NCI-H2107 treated with DMSO at 0.1 percent for 48 hours (cell line): ENCODE results near the gene METTL18.
A peak's percentile ranks its signal among the peaks of the same experiment; 100 is the strongest.
"Not testable (repeated sequence)": the region's sequence is repeated elsewhere in the genome, so short reads cannot be mapped to it uniquely, and the experiment has no call there.

ENCODE experiments used
- DNase-seq: peaks from one replicate; lab custom pipeline; 2025; ENCODE audit not compliant: unreplicated experiment; lab: John Stamatoyannopoulos, UW

METTL18 gene

DNA sequence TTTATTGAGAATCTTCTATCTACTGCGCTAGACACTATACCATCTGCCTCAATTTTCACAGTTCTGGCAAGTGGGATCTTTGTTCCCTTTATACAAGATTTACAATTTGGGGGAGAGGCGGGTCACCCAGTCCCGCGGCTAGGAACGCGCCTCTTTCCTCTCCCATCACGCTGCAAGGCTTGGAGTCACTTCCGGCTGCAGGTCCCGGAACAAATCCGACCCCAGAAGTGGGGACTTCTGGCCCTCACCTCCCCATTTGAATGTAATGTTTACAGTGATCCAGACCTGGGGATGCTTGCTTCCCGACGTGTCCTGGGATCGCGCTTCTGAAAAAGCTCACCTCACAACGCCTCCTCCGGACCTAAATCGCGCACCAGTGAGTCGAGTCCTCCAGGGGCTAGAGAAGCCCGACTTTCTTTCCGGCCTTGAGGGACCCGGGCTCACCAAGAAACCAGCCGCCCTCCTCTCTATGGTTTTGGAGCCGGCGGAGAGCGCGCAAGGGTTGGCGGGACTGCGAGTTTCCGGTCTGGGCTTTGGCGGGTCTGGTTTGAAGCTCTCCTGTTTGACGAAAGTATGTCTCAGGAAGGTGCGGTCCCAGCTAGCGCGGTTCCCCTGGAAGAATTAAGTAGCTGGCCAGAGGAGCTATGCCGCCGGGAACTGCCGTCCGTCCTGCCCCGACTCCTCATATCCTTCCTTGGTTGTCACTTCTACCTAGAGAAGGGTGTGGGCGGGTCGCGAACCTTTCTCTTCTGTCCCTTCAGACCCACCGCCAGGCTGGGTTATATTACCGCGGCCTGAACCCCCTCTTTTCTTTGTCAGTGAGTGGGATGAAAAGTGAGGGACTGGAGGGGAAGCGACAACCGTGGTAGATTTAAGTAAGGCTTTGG, at the start of gene METTL18:
TSS of gene METTL18 (minus strand) at position 378 of the 887 bp plus-strand sequence. CDS start 1,212 bp downstream, outside the sequence.
- peak; percentile 94 for DNase-seq

DNA sequence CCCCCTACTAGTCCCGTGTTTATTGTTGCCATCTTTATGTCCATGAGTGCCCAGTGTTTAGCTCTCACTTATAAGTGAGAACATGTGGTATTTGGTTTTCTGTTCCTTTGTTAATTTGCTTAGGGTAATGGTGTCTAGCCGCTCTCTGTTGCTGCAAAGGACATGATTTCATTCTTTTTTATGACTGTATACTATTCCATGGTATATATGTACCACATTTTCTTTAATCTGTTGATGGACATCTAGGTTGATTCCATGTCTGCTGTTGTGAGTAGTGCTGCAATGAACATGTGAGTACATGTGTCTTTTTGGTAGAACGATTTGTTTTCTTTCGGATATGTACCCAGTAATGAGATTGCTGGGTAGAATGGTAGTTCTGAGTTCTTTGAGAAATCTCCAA, 44.2 kb upstream of the METTL18 start:
- no peak for DNase-seq

DNA sequence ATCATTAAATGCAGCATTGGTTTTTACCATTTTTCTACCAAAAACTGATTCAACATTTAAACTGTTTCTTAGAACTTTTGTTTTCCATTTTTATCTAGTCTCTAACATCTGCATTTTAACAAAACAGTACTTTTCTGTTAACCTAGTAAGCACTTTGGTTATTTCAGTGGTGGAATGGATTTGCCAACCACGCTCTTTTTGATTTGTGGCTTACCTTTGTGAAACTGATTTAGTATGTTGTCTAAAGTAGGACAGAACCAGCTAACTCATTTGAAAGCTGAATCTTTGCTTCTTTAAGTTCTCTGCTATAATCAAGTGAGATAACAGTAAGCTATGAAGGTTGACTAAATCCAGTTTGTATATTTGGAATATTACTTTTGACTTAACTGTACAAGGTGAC, 41.5 kb upstream of the METTL18 start:
- no peak for DNase-seq

DNA sequence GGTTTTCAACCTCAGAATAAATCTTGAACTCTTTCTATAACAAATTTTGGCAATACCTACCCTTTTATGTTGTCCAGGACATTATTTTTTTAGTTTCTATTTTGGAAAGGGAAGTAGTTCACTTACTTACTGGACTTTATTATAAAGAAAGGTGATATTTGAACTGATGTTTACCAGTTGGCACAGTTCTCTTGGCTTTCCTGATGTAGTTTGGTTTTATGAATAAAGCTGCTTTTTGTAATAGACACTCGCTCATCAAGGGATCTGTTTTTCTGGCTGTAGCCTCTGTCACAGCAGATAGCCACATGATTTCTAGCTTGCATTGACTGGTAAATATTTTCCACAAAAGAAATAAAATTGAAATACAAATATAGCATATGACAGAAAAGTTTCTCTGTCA, 40.9 kb upstream of the METTL18 start:
- no peak for DNase-seq

DNA sequence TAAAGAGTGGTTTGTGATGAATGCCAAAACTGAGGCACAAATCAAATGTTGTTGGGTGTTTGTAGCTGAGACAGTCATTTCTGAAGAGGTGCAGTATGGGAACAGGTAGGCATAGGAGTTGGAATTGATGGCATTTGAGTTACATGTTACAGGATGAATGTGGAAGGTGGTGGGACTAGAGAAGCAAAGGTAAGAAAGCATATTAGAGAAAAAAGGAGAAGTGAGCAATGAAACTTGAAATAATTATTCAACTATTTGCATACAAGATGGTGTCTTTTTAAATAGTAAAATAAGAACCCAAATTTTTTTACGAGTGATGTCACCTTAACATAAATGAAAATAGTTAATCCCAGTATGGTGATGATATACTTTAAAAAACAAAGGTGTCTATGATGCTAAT, 40.2 kb upstream of the METTL18 start:
- no peak for DNase-seq

DNA sequence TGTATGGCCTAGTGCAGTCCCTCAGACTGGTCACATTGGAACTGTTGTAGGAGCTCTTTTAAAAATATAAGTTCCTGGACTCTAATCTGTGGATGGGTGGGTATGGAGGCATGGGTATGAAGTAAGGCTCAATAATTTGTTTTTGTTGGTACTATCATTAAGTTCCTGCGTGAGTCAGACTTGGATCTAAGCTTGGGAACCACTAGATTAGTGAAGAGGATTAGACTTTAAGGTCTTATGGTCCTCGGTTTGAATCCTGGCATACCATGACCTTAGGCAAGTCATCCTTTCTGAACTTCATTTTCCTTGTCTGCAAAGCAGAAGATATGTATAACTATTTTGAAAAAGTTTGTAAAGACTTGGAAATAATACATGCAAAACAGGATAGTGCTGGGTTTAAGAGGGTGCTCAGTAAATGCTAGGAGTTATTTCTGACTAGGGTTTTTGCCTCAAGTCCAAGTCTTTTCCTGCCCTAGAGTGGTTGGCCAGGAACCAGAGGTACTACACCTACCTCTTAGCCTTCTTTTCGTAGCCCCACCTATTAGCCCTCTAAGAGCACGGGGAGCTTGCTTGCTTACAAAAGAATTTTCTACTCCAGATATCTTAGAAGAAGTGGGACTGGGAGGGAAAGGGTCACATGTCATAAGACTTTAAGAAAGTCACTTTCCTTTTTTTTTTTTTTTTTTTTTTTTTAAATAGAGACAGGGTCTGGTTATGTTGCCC, 38.6 kb upstream of the METTL18 start:
- DNase-seq = no peak

DNA sequence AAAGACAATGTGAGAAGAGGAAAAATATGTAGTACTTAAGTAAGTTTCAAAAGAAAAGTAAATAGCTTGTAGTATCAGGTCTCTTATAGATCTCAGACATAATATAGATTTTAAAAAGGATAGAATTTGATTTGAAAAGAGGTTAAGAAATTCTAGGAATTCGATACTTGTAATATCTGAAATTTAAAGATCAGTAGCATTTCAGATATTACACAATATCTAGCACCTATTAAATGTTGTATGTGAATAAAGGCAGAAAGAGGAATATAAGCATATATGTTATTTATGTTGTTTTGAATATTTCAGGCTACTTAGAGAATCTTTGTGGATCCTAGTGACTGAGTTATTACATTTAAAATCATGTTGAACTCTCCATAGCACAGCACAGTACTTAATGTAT, 35.0 kb upstream of the METTL18 start:
- no peak for DNase-seq

DNA sequence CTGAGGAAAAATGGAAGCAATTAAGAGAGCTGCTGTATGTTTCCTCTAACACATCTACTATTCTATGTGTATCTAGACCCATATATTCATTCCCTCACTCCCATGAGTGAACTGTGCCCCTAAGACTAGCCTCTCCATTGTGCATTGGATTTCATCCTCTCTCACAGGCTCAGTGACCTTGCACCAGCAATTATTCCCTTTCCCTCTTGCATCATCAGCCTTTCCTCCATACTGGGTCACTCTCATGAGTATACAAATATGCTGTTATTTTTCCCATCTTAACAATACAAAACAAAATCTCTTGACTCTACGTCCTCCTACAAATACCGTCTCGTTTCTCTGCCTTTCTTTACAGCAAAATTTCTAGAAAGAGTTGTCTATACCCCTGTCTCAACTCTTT, 29.4 kb upstream of the METTL18 start:
- no peak for DNase-seq

DNA sequence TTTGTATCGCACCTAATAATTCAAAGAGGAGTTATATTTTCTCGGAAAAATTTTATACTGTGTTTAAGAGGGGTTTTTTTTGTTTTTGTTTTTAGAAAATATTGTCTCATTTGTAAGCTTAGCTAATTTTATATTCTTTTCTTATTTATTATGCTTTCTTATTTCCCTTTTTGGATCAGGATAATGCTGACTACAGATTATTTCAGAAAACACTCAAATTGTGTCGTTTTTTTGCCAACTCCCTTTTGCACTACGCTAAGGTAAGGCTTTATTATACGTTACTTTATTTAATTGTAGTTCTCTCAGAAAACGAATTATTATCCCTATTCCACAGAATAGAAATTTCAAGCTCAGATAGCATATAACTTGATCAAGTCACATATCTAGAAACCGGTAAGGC, 26.8 kb upstream of the METTL18 start:
- no peak for DNase-seq

DNA sequence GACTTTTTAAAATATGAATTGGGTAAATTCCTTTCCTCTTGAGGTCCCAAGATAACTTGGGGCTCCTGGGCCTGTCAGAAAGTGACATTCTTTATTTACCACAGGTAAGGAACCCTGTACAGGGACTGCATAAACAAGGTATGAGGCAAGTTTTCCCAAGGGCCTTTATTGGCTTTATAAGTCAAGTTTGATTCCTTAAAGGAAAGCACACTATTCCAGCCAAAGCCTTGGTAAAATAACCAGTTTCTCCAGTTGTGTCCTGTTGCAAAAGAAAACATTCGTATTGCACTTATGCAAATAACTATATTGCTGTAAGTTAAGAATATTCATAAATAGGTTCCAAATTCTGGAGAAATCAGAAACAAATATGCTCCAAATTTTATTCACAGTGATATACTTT, 21.9 kb upstream of the METTL18 start:
- DNase-seq = no peak

DNA sequence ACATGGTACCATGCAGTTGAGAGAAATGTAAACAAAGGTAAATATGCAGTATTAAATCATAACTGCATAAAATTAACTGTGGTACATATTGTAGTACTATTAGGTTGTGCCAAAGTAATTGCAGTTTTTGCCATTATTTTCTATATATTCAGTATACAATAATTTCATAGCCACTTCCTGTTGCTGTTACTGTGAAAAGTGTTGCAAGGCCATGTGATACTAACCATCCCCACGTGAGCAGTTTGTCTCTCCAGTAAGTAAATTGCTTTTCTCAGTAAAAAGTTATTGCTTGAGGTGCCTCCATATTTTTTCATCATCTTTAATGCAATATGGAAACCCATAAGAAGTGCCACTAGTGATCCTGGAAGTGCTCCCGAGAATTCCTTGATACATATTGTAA, 19.6 kb upstream of the METTL18 start:
- DNase-seq = no peak

DNA sequence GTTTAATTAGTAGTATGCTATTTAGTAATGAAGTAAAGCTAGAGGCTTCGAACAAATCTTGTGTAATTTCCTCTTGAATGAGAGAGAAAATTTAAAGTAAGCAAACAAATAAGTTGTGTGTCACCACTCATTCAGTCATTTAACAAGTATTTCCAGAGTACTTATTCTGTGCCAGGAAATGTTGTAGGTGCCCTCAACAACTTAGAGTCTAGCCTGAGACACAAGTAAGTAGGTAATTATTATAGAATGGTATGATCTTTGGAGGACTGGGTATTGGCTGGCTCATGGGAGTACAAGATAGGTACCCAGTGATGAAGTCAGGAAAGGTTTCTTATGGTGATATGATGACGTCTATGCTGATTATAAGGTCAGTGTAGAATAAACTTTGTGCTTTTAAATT, 17.4 kb upstream of the METTL18 start:
- DNase-seq = no peak

DNA sequence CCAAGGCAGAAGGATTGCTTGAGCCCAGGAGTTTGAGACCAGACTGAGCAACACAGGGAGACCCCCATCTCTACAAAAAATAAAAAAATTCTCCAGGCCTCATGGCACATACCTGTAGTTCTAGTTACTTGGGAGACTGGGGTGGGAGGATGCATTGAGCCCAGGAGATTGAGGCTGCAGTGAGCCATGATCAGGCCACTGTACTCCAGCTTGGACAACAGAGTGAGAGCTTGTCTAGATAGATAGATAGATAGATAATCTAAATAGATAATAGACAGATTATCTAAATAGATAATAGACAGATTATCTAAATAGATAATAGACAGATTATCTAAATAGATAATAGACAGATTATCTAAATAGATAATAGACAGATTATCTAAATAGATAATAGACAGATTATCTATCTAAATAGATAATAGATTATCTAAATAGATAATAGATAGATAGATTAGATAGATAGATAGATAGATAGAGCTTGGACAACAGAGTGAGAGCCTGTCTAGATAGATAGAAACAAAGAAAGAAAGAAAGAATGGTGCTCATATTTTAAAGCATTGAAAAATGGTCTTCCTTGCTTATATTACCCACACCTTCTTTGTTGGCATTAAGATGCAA, 16.8 kb upstream of the METTL18 start:
- DNase-seq = not testable (repeated sequence)

DNA sequence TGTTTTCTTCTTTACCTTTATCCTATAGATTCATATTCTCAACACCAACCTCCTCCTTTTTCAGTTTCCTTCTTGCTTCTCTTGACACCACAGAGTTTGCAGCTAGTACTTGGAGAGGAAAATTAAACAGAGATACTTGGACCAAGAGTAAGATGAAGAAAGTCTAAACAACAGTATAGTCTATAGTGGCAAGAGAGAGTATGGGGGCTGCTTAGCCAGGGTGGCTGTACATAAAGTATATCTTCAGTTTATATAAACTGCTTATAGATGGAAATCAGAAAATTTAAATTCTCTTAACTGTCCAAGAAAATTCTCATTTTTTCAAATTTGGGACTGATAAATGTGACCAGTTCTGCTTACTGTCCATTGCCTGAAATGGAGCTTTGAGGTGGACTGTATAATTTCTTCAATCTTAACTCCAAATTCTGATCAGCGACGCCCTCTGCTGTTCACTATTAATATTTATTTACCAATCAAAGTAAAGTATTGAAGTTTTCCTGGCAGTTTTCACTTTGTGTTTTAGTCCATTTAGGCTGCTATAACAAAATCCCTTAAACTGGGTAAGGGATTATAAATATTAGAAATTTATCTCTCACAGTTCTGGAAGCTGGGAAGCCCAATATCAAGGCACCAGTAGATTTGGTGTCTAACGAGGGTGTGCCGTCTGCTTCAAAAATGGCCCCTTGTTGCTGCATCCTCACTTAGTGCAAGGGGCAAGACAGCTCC, 14.8 kb upstream of the METTL18 start:
- DNase-seq = no peak

DNA sequence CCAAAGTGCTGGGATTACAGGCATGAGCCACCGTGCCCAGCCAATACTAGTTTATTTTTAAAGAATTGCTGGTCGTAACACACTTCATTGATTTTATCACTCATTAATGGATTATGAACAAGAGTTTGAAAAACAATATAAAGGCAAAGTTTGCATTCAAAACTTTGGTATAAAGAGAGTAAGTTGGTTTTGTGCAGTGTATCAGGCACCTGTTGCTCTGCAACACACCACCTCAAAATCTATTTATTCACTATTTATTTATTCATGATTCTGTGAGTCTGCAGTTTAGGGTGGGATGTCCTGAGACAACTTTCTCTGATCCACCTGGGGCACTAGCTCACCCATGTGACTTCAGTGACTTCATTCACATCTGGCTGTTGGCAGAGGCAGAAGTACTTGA, 10.2 kb upstream of the METTL18 start:
- no peak for DNase-seq

DNA sequence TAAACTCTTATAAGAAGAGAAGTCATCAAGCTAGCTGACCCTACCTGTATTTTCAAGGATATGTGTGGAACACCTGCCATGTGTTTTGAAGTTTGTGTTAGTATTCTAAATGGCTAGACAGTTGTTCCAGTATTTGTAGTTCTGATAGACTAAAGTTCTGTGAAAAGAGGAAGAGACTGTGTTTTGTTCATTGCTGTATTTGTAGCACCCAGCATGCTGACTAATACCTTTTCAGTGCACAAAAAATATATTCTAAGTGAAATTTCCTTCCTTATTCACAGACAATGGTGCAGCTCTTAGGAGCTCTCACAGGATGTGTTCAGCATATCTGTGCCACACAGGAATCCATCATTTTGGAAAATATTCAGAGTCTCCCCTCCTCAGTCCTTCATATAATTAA, 8.2 kb upstream of the METTL18 start:
- no peak for DNase-seq

DNA sequence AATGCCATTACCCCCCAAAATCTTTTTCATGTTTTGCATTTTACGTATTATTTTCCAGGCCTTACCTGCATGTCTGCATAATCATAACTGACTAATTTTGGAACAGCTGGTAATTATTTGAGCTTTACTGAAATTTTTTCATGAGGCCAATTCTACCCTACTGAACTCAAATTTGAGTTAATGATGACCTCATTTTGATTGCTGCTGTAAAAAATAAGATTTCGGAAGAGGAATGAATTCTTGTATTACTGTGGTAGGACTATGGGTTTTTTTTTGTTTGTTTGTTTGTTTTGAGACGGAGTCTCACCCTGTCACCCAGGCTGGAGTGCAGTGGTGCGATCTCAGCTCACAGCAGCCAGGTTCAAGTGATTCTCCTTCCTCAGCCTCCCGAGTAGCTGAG, 2.6 kb upstream of the METTL18 start:
- no peak for DNase-seq

DNA sequence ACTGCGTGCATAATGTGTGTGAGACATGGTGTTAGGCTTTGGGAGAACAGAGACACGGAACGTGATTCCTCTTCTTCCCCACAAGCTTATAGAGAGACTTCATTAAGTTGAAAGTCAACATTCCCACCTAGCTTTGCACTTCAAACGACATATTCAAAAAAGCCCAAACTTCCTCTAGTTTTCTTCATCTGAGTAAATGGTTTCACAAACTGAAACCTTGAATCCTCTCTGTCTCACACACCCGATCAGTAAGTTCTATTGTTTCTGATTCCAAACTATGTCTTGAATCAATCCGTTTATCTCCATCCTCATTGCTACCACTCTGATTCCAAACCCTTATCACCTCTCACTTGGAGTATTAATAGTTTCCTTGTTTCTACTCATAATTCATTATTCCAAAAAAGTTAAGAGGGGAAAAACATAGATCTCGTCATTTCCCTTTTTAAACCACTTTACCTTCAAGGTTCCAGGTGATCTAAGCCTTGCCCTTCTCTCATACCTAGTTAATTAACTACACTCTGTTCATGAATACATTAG, 1.6 kb upstream of the METTL18 start:
- no peak for DNase-seq

DNA sequence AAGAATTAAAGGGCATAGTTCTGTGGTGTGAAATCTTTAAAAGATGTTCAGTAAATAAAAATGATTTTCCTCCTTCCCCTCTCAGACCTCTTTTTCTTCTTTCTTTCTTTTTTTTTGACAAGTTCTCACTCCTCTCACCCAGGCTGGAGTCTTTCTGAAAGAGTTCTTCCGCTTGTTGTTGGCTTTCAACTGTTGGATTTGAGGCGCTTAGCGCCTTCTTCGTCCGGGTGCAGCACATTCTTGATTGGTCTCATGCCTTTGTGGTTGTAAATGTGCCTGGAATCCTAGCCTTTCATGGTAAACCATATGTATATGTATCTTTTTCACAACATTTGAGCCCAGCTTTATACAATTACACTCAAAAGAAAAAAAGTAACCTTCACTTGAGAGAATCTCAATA, 980 bp upstream of the METTL18 start:
- no peak for DNase-seq

DNA sequence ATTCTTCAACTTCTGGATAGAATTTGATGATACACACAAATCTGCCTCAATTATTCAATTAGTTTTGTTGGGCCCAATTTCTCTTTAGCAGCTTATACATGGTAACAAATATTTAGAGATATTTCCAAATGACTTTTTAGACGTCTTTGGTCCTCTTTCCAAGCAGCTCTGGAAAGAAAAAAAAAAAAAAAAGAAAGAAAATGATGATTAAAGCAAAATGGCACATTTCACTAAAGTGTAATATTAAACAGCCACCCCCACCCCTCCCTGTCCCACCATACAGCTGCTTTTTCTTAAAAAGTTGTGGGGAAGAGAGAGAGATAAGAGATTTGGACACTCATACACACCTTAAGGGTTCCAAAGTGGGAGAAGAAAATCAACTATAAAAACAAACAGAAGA, 977 bp downstream of the METTL18 start:
- DNase-seq = no peak

DNA sequence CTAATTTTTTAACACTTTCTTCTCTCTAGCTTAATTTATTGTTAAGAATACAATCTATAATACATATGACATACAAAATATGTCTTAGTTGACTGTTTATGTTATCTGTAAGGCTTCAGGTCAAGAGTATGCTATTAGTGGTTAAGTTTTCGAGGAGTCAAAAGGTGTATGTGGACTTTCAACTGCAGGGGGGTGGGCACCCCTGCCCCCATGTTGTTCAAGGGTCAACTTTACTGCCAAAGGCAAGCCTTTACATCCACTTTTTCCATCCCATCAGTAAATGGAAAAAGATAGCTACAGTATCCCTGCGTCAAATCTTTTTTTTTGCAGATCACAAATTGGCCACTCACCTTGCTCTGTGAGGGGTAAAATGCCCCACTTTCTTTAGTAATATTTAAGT, 6.3 kb downstream of the METTL18 start:
- no peak for DNase-seq
